HG03469 (cell line): ENCODE data around the gene BRAF.
A peak's percentile ranks its signal among the peaks of the same experiment; 100 is the strongest.
"Not testable (repeated sequence)": the region's sequence is repeated elsewhere in the genome, so short reads cannot be mapped to it uniquely, and the experiment has no call there.

Experiments
- ATAC-seq: cut with Tn5 transposase; IDR thresholded peaks from one replicate; pipeline ENCODE4 v1.9.1; 2021; ENCODE audit warnings: mild to moderate bottlenecking, moderate library complexity, moderate number of reproducible peaks; ENCODE audit not compliant: unreplicated experiment

The BRAF gene

DNA sequence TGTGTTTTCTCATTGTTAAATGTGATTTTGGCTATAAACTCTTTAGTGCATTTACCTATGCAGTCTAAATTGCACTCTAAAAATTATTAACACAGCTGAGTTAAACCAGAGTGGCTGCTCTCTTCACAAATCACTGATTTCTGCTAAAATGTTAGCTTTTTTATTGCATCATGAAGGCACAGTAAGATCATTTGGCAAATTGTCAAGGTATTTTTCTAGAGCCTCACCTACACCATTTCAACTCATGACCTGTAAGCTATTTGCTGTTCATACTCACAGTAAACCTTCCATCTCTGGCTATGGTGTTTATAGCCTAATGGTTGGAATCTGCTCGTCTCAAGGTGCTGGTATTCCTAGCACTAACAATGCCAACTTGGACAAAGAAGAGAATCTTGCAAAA is 202.5 kb downstream of the BRAF start:
- no peak for ATAC-seq

DNA sequence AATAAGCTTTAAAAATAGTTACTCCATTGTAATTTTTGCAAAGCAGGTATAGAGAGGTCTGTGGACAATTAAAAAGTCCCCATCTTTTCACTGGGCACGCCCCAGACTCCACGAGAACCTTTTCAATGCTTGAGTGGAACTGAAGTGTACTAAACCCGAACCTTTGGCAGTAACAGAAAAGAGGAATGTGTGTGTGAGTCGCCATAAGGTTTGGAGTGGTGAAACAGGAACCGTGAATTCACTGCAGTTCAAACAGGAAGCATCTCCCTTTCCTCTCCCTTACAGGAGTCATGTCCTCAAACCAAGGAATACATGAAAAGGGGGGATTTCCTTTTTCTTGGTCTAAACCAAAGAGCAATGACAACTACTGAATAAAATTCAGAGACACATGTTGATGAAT is 205.0 kb downstream of the BRAF start:
- ATAC-seq, result no peak

DNA sequence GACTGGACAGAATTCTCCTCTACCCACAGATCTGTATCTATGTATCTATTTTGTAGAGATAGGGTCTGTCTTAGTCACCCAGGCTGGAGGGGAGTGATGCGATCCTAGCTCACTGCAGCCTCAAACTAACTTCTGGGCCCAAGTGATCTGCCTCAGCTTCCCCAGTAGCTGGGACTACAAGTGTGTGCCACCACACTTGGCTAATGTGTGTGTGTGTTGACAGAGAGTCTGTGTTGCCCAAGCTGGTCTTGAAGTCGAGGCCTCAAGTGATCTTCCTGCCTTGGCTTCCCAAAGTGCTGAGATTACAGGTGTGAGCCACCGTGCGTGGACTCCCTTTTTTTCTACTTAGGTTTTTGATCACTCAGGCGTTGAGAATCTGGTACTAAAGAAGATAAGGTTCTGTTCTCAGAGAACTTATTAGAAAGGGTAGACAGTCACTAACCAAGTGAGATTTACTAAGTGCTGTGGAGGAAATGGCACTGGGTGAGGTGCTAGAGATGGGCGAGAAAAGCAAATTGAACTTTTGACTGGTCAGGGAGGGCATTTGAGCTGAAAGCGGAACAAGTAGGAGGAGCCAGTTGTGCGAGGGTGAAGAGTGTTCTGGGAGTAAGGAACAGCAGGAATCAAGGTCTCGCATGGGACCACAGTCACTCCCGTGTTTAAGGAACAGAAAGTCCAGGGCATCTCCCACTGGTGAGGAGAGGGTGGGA is 210.2 kb downstream of the BRAF start:
- no peak for ATAC-seq

DNA sequence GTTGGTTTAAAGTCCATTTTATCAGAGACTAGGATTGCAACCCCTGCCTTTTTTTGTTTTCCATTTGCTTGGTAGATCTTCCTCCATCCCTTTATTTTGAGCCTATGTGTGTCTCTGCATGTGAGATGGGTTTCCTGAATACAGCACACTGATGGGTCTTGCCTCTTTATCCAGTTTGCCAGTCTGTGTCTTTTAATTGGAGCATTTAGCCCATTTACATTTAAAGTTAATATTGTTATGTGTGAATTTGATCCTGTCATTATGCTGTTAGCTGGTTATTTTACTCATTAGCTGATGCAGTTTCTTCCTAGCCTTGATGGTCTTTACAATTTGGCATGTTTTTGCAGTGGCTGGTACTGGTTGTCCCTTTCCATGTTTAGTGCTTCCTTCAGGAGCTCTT is 212.3 kb downstream of the BRAF start:
- not testable (repeated sequence) for ATAC-seq

DNA sequence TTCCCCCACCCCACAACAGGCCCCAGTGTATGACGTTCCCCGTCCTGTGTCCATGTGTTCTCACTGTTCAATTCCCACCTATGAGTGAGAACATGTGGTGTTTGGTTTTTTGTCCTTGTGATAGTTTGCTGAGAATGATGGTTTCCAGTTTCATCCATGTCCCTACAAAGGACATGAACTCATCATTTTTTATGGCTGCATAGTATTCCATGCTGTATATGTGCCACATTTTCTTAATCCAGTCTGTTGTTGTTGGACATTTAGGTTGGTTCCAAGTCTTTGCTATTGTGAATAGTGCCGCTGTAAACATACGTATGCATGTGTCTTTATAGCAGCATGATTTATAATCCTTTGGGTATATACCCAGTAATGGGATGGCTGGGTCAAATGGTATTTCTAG is 216.0 kb downstream of the BRAF start:
- ATAC-seq, result not testable (repeated sequence)

DNA sequence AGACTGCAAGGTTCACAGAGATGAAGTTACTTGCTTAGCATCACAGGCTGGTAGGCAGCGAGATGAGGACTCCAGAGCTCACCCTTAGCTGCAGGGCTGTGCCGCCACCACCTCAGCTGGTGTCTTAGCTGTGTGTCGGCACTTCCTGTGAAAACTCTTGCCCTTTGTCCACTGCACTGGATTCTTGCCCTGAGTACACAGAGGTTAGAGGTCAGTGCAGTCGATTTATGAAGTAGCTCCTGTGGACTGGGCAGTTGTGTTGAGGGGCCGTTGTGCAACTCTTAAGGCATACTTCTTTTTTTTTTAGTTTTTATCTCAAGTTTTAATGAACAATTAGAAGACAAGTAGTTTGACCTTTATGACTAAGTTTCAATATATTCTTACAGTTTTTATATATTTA is 217.6 kb downstream of the BRAF start:
- no peak for ATAC-seq

DNA sequence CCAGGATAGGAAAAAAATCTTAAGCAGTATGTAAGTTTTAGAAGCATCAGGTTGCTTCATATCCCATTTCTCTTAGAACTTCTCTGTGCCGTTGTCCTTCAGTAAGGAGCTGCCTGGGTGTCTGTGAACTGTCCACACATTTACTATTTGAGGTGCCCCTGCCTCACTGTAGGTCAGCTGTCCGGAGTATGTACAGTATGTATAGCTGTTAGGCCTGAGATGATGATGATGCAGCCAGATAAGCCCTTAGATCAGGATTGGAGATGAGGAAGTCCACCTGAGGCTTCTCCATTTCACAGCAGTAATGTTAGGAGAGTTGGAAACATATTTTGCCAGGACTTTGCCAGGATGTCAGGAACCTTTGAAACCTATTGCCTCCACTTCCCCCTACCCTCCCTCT is 220.5 kb downstream of the BRAF start:
- ATAC-seq, result no peak

DNA sequence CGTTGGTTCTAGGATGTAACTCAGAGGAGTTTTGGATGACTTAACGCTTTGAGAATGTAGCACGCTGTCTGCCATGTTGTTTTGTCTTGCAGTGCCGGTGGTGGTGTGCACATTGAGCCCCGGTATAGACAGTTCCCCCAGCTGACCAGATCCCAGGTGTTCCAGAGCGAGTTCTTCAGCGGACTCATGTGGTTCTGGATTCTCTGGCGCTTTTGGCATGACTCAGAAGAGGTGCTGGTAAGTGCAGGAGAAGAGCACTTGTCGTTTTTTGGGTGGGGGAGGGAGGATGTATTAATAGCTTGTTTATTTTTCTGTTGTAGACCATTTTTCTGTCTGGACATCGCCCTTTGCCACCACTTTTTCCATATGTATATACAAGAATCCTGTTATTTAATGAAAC is 222.0 kb downstream of the BRAF start:
- no peak for ATAC-seq

DNA sequence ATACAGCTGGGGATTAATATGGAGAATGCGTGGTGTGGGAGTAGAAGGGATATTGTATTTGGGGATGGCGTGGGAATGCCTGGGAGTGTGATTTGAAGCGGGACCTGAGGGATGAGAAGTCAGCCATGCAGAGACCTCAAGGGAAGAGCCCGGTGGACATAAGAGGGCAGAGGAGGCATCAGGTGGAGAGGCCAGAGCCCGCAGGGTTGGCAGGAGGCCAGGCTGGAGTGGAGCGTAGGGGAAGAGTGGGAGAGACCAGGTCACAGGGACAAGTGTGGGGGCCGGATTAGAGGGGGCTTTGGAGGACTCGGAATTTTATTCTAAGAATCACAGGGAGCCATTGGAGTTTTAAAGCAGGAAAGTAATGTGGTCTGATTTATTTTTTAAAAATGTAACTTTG is 226.3 kb downstream of the BRAF start:
- ATAC-seq, result no peak

DNA sequence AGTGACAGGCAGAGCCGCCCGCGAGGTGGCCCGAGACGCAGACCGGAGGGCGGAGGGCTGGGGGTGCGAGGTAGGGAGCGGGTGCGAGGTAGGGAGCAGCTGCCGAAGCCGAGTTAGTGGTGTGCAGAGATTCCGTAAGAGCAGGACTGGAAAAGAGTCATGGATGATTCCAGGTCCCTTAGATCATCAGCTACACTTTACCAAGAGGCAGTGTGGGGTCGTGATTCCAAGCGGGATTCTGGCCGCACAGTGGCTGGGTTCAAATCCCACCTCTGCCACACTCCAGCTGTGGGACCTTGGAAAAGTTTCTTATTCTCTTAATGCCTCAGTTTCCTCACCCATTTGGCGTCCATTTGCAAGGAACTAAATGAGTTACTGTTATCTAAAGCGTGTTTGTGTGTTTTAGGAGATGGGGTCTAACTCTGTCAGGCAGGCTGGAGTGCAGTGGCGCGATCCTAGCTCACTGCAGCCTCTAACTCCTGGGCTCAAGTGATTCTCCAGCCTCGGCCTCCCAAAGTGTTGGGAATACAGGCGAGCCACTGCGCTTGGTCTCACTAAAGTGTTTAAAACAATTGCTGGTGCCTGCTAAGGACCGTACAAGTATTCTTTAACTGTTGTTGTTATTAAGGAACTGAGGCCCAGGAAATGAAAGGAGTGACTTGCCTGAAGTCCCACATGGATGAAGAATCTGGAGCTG is 227.1 kb downstream of the BRAF start:
- no peak for ATAC-seq

DNA sequence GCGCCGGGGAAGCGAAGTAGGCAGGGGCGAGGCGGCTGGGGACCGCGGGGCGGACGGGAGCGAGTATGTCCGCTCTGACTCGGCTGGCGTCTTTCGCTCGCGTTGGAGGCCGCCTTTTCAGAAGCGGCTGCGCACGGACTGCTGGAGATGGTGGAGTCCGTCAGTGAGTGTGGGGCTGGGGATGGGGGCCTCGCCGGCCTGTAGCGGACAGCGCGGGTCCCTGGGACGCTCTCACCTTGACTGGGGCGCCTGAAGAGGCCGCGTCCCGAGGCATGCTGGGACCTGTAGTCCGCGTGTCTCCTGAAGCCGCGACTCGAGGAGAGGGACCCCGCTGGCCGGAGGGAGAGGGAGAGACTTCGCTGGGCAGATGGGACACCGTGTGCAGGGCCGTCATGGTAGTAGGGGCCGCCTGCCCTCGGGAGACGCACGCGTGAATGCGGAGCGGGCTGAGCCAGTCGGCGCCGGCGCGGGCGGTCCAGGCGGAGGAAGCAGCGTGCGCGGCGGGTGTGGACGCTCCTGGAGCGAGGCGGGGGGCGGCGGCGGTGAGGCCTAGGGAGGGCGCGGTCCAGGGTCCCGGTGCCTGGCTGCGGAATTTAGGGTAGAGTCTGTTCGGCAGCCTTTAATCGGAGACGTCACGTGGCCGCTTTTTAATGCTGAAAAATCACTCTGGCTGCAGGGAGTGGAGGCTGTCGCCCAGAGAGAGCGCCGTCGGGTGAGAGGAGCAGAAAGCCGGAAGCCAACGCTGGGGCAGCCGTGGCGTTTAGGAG is 227.9 kb downstream of the BRAF start, which contains the start of gene NDUFB2:
Gene NDUFB2, plus strand, starts transcription at position 29 of the 767 bp plus-strand sequence. Its CDS starts 37 bp downstream, at position 66.
- peak; percentile 52 for ATAC-seq

DNA sequence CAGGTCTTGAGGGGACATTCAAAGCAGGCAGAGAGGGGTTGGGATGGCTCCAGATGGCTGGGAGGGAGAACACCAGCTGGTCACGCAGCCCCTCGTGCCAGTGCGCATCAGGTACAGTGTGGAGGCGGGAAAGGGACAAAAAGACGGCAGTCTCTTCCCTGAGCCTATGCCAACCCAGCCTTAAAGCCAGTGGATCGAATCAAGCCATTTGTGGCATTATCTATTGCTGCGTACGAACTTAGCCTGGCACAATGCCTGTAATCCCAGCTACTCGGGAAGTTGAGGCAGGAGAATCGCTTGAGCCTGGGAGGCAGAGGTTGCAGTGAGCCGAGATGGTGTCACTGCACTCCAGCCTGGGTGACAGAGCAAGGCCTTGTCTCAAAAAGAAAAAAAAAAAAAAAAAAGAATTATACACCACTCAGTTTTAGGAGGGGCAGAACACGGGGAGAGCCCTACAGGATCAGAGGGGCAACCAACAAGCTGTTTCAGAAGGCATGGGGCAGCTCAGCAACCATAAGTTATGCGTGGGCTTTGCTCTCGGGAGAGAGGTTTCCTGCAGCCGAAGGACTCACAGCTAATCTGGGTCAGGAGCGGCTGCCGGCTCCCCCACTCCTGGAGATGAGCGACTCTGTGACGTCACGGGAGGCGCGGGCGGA is 228.6 kb downstream of the BRAF start:
- ATAC-seq, result peak; percentile 74

DNA sequence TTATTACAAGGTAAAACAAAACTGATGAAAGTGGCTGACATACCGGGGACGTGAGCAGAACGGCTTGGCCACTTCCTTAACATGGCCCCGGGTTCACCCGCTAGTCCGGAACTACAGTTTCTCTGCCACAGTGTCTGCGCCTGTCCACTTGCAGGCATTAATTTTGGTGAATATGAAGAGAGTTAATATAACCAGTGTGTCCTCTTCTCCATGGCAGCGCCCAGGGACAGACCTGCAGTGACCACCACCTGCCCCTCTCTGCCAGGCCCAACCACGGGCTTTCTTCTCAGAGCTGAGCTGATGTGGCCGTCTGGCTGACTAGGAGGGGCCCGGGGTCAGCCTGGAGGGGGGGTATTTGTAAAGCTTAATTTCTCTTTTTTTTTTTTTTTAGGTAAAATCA is 229.3 kb downstream of the BRAF start:
- no peak for ATAC-seq

DNA sequence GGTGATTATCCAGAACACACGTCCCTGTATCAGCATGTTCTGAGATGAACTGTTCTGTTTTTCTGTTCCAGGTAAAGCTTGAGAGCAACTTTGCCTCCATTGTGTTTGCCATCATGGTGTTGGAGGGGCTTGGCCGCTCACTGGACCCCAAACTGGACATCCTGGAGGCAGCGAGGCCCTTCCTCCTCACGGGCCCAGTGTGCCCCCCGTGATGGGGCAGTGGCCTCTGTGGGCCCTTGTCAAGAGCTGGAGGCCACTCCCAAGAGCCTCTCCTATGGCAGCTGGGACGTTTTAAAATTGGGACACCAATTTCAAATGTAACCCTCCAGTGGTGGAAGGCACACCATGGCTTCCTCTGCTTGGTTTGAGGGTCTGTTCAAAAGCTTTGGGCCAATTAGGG is 230.1 kb downstream of the BRAF start:
- no peak for ATAC-seq

DNA sequence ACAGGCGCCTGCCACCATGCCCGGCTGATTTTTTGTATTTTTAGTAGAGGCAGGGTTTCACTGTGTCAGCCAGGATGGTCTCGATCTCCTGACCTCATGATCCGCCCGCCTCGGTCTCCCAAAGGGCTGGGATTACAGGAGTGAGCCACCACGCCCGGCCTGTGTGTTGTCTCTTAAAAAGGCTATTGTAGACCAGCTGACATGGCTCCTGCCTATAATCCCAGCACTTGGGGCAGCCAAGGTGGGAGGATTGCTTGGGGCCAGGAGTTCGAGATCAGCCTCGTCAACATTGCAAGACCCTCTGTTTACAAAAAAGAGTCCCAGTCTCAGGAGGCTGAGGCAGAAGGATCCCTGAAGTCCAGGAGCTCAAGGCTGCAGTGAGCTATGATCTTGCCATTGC is 230.9 kb downstream of the BRAF start:
- ATAC-seq, result not testable (repeated sequence)

DNA sequence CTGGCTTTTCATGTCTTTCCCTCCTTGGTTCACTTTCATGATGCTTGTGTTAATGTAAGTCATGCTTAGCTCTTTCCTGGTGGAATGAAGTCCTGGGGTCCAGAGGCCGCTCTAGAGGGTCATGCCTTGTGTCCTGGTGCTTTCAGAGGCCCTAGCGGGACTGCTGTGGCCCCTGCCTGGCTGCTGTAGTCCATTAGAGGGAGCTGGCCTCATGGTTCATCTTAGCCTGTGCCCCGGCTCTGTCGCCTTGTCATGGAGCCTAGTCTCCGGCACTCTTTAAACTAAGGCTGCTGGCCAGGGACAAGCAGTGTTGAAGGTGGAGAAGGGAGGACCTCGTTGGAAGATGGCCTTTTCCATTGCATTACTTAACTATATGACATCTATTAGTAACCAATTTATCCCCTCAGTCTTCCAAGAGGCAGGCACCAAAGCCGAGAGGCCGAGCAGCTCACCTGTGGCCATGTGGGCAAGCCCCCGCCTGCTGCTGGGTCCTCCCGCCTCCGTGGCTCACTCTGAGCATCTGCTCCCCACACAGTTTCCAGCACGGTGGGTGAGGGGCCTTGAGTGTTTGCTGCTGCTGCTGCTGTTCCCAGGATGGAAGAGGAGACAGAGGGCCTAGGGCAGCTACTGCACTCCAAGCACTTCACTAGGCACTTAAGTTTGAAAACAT is 233.2 kb downstream of the BRAF start:
- no peak for ATAC-seq

DNA sequence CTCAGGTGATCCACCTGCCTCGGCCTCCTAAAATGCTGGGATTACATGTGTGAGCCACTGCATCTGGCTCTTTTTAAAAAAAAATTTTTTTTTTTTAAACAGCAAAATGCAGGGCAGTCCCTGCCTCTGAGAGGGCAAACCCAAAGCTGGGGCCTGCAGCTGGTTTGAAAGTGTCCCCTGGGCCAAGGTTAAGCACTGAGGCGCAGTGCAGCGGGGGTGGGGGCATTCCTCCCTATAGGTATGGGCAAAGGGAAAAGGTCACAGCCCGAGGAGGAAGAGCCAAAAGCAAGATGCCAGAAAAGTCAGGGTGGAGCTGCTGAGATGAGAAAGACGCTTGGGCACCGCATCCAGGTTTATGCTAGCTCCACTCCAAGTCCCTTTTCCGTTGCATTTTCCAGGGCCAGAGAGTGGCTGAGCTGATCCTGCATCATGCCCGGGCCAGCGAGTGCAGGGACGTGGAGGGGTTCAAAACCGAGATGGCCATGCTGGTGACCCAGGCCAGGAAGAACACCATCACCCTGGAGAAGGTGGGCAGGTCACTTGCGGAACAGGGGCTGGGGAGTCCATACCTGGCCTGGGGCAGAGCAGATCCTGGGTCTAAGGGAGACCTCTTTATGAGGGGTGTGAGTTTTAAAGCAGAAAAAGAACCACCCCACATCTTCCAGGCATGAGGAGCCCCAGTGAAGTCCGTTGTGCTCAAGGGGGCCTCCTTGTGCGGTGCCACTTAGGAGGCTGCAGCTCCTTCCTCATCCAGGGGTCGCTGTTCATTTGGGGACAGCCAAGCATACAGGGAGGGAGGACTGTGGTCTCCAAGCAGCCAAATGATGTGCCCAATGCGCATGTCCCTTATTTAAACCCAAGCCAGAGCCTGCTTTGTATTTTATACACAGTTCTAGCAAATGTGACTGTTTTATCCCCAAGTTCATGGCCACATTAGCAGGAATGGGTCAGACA is 235.3 kb downstream of the BRAF start:
- no peak for ATAC-seq

DNA sequence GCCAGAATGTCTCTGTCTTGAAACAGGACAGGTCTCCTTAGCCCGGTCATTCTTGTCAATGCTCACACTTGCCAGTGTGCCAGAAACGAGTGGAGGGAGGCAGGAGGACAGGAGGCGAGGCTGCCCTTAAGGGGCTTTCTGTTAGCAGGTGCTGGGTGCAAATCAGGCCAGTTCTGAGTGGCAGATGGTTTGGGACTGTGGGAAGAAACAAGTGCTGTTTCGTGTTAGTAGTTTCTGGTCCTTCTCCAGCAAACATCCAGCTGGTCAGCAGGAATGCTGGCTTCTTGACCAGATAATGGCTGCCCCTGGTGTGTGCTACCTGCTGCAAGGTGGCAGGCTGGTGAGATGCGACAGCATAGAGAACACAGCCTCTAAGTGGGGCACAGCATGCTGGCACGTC is 236.4 kb downstream of the BRAF start:
- ATAC-seq, result no peak

DNA sequence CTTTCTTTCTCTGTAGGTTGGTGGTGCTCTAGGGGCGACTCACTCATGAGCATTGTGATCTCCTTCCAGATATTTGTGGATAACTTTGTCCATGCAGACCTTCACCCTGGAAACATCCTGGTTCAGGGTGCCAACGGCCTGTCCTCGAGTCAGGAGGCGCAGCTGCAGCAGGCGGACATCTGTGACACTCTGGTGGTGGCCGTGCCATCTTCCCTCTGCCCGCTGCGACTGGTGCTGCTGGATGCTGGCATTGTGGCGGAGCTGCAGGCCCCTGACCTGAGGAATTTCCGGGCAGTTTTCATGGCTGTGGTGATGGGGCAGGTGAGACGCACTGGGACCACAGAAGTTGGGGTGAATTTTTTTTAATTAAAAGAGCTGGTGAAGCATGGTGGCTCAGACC is 237.8 kb downstream of the BRAF start:
- no peak for ATAC-seq
